Stimulated activated CD4-positive, alpha-beta T cell treated with anti-CD3 and anti-CD28 coated beads, Interleukin-4, amount 100 ng/mL, for 4 hours (primary cell): ENCODE results near the gene CCKAR.
"Not testable (repeated sequence)": the region's sequence is repeated elsewhere in the genome, so short reads cannot be mapped to it uniquely, and the experiment has no call there.

Experiments used
- DNase-seq, 2 experiments: peaks; one replicate each; pipeline ENCODE4 v3.0.0-alpha.2; 2020

Gene CCKAR, protein sequence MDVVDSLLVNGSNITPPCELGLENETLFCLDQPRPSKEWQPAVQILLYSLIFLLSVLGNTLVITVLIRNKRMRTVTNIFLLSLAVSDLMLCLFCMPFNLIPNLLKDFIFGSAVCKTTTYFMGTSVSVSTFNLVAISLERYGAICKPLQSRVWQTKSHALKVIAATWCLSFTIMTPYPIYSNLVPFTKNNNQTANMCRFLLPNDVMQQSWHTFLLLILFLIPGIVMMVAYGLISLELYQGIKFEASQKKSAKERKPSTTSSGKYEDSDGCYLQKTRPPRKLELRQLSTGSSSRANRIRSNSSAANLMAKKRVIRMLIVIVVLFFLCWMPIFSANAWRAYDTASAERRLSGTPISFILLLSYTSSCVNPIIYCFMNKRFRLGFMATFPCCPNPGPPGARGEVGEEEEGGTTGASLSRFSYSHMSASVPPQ

DNA sequence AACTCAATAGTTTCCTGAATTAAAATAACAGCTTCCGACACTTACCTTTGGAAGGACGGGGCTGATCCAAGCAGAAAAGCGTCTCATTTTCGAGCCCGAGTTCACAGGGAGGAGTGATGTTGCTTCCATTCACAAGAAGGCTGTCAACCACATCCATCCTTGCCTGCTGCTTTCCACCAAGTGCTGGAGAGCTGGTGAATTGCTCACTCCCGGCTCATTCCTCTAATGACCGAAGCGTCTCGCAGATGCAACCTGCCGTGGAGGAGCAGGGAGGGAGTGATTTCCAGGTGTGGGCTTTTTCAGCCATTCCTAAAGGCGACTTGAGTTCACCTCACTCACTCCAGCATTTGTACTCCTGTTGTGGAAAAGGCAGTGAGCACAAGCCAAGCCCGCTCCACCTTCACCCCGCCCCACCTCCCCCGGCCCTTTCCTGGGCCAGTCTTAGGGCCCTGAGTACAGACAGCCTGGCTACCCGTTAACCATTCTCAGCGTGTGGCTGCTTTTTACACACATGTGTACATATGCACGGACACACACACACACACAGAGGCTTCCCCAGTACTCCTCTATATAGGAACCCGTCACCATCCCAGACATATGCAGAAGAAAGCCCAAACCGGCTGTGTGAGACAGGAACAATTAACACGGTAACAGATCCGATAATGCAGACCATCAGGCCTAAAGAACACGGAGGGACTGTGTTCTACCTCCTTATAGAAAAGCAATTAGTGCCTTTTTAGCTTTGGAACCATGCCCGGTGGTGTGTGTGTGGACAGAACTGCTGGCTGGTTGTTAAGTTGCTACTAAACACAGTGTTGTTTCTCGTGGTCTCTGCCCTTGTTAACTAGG is at the start of gene CCKAR:
CCKAR (minus strand) TSS at position 374 of the 849 bp plus-strand sequence; CDS start at position 157, 217 bp downstream.
- no peak for DNase-seq

DNA sequence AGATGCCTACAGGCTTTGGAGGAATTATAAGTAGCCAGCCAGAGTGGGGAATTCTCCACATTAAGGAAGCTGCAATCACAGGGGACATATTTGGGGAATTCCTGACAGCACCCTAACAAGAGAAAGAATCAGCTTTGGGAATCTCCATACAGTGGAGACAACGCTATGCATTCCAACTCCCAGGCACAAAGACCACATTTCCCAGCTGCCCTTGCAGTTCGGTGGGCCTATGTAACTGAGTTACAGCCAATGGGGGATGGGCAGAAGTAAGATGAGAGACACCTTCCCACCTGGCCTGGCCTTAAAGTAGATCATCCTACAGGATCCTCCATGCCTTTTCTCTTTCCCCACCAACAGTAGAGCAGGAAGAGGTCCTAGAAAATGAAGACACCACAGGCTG is 43.4 kb upstream of the CCKAR start:
- no peak for DNase-seq

DNA sequence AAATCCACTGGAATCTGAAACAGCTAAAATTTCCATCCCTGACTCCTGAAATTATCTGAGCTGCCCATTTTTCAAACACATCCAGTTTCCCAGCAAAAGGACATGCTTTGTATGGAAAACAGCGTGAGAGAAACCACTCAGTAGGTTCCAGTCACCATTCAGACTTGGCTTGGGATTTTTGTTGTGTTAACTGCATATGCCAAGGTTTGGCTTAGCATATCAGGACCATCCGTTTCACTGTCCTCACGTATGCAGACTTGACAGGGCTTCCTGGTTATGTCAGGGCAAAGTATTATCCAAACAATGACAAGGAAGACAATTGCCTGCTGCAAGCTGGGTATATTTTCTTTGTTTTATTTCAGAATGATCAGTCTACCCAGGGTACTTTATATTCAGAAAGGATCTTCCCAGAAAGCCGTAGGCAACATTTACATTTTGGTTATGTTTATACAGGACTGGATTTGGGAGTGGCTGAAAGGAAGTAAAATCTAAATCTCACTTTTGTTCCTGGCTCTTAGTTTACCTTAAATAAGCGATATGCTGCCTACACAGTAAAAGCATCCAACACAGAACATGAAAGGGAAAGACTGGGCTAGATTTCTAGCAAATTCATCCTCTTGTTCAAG is 41.3 kb upstream of the CCKAR start:
- no peak for DNase-seq

DNA sequence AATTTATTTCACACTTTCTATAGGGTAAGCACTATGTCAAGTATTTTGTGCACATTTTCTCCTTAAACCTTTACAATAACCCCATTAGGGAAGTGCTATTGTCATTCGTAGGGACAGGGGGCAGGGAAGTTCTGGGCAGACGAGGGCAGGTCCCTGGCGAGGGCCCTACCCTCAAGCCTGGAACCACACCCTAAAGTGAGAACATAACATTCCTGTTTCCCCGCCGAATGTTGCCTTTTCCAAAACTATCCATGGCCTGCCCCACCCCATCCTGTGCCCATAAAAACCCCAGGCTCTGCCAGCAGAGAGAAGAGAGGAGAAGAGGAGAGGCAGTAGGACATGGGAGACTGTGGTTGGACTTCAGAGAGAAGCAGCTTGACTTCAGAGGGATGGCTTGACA is 39.8 kb upstream of the CCKAR start:
- no peak for DNase-seq

DNA sequence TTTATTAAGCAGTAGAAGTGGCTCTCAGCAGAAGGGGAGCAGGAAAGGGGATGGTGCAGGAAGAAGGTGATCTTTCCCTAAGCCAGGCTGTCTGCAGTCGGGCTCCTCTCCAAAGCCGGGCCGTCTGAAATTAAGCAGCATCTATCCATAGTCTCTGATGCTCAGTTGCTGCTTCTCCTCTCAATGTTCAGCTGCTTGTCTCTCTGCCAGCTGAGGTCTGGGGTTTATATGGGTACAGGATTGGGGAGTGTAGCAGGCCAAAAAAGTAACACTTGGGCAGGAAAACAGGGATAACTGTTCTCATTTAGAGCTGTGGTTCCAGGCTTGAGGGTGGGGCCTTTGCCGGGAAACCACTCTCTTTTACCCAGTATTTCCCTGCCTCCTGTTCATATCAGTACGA is 39.2 kb upstream of the CCKAR start:
- DNase-seq, result no peak

DNA sequence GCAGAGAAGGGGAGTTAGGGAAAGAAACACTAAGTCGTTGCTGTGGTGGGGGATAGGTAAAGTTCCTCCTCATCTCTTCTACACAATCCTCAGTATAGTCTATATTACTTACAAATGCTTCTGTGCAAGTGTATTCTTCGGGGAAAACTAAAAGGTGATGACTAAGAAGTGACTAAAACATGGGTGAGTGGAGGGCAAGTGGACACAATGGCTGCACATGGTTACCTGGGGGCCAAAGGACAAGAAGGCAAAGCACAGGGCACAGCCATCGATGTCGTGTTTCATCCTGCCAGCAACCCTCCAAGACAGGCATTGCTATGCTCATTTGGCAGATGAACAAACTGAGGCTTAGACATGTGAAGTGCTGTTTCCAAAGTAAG is 35.5 kb upstream of the CCKAR start:
- DNase-seq, result no peak

DNA sequence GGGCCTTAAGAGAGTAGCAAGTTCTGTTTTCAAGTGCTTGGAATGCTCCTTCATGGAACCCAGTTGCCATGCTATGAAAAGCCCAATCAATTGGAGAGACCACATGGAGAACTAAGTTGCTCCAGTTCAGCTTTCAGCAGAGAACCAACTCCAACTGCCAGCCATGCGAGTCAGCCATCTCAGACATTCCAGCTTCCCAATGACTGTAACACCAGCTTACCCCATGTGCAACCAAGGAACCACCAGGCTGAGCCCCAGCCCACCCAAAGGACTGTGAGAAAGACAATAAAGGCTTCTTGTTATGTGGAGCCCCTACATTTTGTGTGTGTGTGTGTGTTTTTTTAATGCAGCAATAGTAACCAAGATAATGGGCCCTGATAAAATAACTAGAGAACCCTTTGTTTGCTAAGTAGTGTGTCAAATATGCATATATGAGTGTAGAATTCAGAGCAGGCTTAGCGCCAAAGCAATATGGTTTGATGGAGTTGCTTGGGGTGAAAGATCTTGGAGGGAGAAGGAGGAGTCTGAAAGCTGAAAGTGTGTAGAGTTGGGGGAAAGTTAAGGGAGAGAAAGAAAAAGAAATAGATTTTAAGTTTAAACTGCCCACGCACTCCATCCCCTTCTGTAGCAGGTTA is 35.0 kb upstream of the CCKAR start:
- DNase-seq, result no peak

DNA sequence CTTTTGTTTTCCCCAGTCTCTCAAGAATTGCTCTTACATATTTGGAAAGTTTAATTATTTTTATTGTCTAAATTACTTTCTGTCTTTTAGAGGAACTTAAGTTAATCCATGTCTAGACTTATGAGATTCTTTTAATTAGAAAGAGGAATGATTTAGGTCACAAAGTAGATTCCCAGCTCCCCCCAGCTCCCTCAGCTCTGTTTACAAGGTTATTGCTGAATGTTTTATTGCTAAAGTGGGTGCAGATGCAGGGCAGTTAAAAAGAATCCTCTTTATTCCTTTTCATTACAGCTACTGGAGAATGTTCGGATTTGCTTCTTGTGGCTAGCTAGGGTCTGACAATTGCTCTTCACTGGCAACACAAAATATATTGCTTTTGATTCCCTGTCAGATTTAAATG is 33.7 kb upstream of the CCKAR start:
- no peak for DNase-seq

DNA sequence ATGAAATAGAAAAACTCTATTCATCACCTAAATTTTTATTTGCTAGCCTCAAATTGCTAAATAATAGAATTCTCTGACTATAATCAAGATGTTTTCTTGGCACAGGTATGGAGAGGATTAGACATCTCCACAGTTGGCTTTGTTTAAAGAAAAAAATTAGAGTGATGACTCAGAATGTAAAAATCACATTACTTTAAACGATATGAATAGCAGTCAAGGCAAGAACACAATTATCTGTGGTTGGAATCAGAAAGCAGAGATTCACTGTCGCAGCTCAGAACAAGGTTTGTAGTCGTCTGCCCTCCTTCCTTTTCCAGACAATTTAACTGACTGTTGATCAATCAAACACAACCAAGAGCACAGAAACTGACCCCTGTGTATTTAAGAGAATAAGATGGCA is 32.2 kb upstream of the CCKAR start:
- DNase-seq, result no peak

DNA sequence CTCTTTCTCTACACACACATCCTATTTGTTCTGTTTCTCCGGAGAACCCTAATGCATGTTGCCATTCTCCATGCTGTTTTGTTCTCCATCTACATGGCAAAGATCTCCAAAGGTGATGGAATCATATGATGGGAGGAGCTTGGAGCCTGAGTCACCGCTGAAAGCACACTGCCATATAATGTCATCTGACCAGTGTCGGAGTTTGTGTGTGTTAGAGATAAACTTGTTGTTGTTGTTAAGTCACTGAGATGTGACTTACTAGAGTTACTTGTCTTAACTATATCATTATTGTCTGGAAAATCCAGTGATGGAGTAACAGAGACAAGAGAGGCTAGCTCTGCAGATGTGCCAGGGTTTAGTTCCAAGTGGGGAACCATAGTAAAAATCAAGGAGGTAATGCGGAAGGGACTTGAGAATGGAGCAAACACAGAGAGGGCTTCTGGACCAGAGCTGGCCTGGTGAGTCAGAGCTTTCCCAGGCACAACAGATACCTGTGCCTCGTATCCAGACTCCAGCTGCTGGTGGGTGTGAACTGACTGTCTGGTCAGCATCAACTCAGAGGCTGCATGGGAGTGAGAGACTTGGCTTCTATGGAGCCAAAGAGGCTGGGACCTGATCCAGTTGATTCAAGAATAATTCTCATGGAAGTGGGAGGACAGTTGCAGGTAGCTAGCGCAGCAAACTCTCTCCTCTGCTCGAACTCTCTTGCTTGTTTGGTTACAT is 30.6 kb upstream of the CCKAR start:
- no peak for DNase-seq

DNA sequence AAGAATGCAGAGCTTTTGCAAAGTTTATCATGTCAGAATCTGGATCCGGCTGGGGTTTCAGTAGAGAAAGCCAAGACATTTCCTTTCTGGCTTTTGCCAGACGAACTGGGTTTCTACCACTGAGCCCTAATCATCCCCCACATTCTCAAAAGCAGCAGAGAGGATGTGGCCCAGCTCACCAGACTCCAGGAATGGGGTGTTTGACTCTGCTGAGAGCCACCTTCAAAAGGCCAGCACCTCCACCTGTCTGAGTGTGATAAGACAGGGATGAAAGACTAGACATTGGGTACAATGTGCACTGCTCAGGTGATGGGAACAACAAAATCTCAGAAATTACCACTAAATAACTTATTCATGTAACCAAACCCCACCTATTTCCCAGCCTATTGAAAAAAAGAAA is 25.7 kb upstream of the CCKAR start:
- no peak for DNase-seq

DNA sequence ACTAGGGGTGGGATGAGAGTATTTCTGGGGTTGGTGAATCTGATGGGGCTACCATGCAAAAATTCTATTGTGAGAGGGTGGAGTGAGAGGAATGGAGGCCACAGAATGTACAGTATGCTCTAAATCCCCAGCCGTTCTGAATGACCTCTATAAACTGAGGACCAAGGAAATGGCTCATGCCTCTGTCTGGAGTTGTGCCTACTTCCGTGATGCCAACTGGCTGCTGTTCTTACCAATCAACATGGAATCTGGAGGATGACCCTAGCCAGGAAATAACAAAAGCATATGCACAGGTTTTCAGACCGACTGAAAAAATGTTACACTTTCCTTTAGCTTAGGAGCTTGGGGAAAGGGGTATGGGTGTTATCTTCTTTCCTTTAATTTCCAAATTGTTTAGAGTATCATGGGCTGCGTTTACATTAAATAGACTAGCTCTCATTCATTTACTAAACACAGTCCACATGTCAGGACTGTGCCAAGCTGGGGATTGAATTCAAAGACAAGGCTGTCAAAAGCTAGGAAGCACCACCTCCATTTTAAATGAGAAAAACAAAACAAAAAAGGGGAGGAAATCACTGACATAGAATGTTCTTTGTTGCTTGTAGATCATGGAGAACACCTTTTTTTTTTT is 20.2 kb upstream of the CCKAR start:
- DNase-seq, result no peak

DNA sequence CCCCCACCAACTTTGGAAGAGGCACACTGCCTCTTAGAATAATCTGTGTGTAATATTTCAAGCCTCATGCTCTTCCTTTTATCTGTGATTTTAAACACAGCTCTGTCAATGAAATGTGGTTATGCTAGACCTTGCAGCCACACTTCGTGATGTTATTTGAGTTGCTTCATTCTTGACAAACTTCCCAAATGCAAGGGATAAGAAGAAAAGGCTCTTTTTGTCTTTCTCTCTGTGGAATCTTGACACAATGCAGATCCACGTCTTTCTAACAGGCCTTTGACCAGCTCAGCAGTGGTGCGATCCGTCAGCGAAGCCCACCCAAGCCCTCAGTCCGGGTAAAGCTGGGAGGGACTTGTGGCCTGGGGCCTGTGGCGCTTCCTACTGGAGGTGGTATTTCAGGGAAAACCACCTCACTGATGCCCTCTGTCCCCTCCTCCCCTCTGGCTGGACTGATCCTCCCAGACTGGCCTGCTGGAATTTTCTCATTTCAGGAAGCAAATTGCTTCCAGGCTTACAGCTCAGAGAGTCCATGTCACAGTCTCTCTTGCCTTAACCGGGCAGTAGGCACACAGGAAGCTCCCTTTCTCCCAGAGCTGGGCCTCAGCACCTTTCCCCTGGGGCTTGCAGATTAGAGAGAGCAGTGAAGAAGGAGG is 19.5 kb upstream of the CCKAR start:
- no peak for DNase-seq

DNA sequence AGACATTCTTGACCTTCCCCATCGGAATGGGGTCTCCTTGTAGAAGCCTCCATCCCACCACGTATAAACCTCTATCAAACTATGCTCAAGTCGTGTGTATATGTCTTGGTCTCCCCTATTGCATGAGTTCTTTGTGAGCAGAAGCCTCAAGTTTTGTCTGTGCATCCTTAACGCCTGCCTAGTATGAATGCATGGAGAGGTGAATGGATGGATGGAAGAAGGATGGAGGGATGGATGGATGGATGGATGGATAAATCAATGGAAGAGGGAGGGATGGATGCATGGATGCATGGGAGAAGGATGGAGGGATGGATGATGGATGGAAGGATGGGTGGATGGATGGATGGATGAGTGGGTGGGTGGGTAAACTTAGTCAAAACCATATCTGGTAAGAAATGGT is 17.0 kb upstream of the CCKAR start:
- DNase-seq, result no peak

DNA sequence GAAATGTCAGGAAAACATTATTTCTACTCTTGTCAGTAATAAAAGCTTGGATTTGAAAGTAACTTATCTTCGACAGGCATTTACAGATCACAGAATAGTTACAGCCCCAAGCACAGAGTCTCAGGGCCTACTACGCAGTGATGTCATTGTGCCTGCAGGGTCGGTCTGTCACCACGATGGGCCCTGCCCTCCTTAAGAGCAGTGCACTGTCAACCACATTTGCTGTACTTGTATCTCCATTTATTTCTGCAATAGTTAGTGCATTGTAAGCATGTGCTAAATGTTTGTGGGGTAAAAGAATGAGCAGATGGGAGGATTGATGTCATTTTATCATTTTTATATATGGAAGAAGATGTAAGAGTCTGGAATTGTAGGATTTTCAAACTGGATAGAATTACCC is 13.6 kb upstream of the CCKAR start:
- no peak for DNase-seq

DNA sequence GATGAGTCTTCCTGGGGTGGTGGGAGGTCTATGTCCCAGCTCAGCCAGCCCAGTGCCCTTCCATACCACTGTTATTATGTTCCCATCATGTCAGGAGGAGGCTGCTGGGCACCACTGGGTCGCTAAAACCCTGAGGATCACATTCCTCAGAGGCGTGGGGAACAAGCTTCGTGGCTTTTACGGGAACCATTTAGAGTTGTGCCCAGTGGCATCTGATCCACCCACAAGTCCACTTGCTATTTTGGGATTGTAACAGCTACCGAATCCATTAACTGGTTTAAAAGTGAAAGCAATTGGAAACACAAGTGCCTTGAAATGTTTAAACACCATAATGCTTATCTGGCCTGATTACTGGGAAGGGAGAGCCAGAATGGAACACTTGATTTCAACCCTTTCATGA is 13.1 kb upstream of the CCKAR start:
- no peak for DNase-seq

DNA sequence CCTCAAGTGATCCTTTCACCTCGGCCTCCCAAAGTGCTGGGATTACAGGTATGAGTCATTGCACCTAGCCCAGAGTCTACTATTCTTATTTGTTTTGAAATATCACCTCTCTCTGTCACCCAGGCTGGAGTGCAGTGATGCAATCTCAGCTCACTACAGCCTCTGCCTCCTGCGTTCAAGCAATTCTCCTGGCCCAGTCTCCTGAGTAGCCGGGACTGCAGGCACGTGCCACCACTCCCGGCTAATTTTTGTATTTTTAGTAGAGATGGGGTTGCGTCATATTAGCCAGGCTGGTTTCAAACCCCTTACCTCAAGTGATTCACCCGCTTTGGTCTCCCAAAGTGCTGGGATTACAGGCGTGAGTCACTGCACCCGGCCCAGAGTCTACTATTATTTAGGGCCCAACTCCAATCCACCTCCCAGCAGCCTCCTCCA is 10.3 kb upstream of the CCKAR start:
- not testable (repeated sequence) for DNase-seq

DNA sequence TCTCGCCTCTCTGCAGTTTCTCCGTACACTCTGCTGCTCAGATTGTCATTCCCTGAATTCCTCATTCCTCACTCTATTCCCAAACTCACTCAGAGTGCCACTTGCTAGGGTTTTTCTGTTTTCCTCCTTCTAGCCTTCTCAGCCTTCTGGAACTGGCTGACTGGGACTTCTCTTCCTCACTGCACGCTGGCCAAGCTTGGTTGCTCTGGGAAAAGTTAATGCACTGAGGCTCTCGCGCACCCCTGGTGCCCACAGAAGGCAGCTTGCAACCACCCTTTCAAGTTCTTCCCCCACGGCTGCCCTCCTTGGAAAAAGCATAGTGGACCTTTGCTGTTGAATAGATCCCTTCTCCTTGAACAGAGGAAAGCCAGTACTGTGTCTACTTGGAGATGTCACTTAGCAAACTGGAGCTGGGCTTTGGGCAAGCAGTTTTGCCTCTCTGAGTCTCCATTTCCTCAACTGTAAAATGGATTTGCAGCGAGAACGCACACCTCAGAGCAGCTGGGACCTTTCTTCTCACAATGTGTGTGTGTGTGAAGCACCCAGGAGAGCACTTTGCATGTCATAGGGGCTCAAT is 6.0 kb upstream of the CCKAR start:
- no peak for DNase-seq

DNA sequence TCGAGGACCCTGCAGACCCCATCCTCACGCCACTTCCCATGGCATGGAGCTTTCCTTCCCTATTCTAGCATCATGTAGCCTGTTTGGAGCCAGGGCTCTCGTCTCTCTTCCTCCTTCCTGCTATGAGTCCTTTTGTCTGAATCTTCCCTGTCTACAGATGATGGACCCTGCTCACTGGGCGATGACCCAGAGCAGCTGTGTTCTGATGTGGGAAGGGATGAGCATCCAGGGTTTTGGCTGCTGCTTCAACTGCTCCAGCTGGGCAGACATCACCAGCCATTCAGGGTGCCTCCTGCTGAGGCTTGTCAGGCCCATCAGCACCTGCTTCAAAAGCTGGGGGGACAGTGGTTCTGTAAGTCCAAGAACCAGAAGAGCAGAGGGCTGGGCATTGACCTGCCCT is 3.2 kb upstream of the CCKAR start:
- no peak for DNase-seq

DNA sequence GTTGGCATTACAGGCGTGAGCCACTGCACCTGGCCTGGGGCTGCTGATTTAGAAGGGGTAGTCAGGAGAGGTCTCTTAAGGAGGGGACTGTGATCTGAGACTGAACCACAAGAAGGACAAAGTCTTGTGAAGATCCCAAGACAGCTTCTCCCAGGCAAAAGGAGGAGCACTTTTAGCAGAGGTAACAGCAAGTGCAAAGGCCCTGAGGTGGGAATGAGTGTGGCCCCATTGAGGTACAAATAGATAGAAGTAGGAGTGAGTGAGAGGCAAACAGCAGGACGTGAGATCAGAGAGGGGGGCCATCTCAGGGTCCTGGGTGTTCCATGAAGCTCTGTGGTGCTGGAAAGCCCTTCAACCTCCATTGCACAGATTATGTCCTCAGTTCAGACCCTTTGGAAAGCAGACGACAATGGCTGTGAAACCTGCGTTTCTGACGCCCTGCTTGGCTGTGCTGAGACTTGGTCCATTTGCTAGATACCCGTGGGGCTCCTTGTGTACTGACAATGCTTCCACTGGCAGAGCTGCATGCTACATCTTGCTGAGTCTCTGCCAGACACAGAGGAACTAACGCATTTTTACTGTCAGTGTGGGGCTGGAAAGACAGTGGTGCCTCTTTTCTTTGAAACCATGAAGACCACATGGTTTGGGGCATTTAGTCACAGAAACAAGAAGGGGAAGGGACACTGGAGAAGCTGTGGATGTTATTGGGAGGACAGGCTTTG is 1.3 kb upstream of the CCKAR start:
- DNase-seq, result no peak

DNA sequence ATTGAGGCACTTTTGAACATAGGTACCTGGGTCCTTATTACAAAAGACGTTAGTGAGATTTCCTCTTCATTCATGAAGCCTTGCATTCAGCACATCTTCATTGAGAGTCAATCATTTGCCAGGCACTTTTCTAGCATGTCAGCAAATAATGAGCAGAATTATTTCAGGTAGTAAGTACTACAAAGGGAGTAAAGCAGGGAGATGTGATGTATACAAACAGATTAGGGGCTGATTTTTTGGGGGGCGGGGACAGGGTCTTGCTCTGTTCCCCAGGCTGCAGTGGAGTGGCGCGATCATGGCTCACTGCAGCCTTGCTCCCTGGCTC is 638 bp upstream of the CCKAR start:
- DNase-seq, result no peak
